ENCODE measurements around the gene SPATA20. TPM values are rescaled to one million over a fixed set of nuclear protein-coding genes. Genes with fewer than 3 reads are reported as not detected.

The SPATA20 gene
- polyA plus RNA-seq, 2 of the 4 experiments (the other 2 are of a cell fraction): 34.4 to 110 TPM

- H3K9me3 ChIP-seq: no peaks in the 10 kb centered on the region
- FAIRE-seq (no peak), DNase-seq (ENCODE audit: low read depth in 1 of 2, low spot score in 1 of 2) (no peak), ATAC-seq (peak in 1 of 2 experiments; percentile 25; a peak in 3 of 6 replicates)
- ChIA-PET CTCF (interaction anchor here (0.9 to 10.1 kb wide), 7 partner anchors 11 to 344 kb away, joined by 3 to 119 read pairs (median 3); no protein-coding TSS in a partner anchor), POLR2A (no interaction called here)
- peaks cover 5% of the 10 kb centered on the region; the same call in 1 of the 3 replicates for H3K4me1 ChIP-seq
- H3K4me2 ChIP-seq: no peak overlapping the region
- WGBS (ENCODE audit: missing lambda C conversion rate): 48% methylated on average over 7 of the region's 7 CpGs
- no peak overlapping the region for H3K4me3 ChIP-seq
- no peak overlapping the region for H3K27ac ChIP-seq
- 0 out of 2 replicates have a peak, but pooled peaks have one; percentile 54 for TF ChIP-seq KDM1A (IDR thresholded peaks at IDR 0.05; ENCODE audit: low read depth)
- no peak for TF ChIP-seq POLR2AphosphoS2 (conservative IDR thresholded peaks at IDR 0.05; ENCODE audit: low read length)
These were observed 48.7 kb upstream of the SPATA20 start for GRCh38 chr17:50498021-50498874.

DNA sequence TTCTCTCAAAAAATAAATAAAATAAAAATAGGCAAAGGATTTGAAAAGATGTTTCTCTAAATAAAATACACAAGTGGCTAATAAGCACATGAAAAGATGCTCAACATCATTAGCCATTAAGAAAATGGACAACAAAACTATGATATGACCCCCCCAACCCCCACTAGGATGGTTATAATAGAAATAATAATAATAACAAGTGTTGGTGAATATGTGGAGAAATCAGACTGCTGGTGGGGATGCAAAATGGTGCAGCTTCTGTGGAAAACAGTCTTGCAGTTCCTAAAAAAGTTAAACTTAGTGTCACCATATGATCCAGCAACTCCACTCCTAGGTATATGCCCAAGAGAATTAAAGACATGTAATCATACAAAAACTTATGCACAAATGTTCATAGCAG lies 47.7 kb upstream of the SPATA20 start:
- ChIA-PET POLR2A (no interaction called here), CTCF (interaction anchor here (1.2 to 10.1 kb wide), 3 partner anchors 16 to 51 kb away, joined by 3 to 119 read pairs (median 9); no protein-coding TSS in a partner anchor)
- FAIRE-seq (no peak), ATAC-seq (no peak), DNase-seq (ENCODE audit: low read depth in 1 of 2, low spot score in 1 of 2) (no peak)
- H3K4me1 ChIP-seq: peaks cover 5% of the 10 kb centered on the region; the same call in 1 of the 3 replicates
- H3K9me3 ChIP-seq: no peaks in the 10 kb centered on the region
- no peak overlapping the region for H3K4me2 ChIP-seq
- H3K4me3 ChIP-seq: no peak overlapping the region
- no peak overlapping the region for H3K27ac ChIP-seq
- TF ChIP-seq RCOR1 (IDR thresholded peaks at IDR 0.05; ENCODE audit: low read depth, low read length) (no peak), FOSL2 (IDR thresholded peaks at IDR 0.05) (no peak), FOSL2 (CRISPR knock-in tag; IDR thresholded peaks at IDR 0.05) (no peak), MAFK (IDR thresholded peaks at IDR 0.05; ENCODE audit: partially characterized antibody) (no peak), FOSB (CRISPR knock-in tag; IDR thresholded peaks at IDR 0.05) (no peak), CEBPB (IDR thresholded peaks at IDR 0.05) (no peak), JUNB (IDR thresholded peaks at IDR 0.05) (no peak), EHF (CRISPR knock-in tag; IDR thresholded peaks at IDR 0.05) (no peak), ZC3H11A (IDR thresholded peaks at IDR 0.05) (no peak), MAZ (IDR thresholded peaks at IDR 0.05; ENCODE audit: borderline replicate concordance, low read depth, low read length) (no peak), MAX (IDR thresholded peaks at IDR 0.05) (no peak), SMC3 (IDR thresholded peaks at IDR 0.05) (no peak), FOXS1 (CRISPR knock-in tag; IDR thresholded peaks at IDR 0.05) (no peak), SREBF2 (IDR thresholded peaks at IDR 0.05) (no peak), JUN (IDR thresholded peaks at IDR 0.05) (no peak), ATOH8 (CRISPR knock-in tag; IDR thresholded peaks at IDR 0.05; ENCODE audit: low read depth) (no peak), NPAS2 (CRISPR knock-in tag; IDR thresholded peaks at IDR 0.05; ENCODE audit: borderline replicate concordance) (no peak)
- TF ChIP-seq, protein P1, sequence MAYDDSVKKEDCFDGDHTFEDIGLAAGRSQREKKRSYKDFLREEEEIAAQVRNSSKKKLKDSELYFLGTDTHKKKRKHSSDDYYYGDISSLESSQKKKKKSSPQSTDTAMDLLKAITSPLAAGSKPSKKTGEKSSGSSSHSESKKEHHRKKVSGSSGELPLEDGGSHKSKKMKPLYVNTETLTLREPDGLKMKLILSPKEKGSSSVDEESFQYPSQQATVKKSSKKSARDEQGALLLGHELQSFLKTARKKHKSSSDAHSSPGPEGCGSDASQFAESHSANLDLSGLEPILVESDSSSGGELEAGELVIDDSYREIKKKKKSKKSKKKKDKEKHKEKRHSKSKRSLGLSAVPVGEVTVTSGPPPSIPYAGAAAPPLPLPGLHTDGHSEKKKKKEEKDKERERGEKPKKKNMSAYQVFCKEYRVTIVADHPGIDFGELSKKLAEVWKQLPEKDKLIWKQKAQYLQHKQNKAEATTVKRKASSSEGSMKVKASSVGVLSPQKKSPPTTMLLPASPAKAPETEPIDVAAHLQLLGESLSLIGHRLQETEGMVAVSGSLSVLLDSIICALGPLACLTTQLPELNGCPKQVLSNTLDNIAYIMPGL (CRISPR knock-in tag; IDR thresholded peaks at IDR 0.05; ENCODE audit: borderline replicate concordance): no peak
- TF ChIP-seq, protein P2, sequence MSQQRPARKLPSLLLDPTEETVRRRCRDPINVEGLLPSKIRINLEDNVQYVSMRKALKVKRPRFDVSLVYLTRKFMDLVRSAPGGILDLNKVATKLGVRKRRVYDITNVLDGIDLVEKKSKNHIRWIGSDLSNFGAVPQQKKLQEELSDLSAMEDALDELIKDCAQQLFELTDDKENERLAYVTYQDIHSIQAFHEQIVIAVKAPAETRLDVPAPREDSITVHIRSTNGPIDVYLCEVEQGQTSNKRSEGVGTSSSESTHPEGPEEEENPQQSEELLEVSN (IDR thresholded peaks at IDR 0.05; ENCODE audit: borderline replicate concordance, low read depth): no peak

Measured in A549 (cell line).